GM23248 (cell line): ENCODE results near the gene ATP9A. TPM values are rescaled to one million over a fixed set of nuclear protein-coding genes. Genes with fewer than 3 reads are reported as not detected.
"Not testable (repeated sequence)": the region's sequence is repeated elsewhere in the genome, so short reads cannot be mapped to it uniquely, and the experiment has no call there.

Experiments
- DNase-seq: peaks from one replicate; pipeline ENCODE4 v3.0.0-alpha.2; 2015
- H2AFZ ChIP-seq: fragments of 200-600 bp; sonication (generic); 2 replicates; pipeline ENCODE4 v1.6.1; 2016; ENCODE audit warnings: antibody characterized with exemption
- H3F3A ChIP-seq: fragments of 200-600 bp; sonication (generic); 2 replicates; pipeline ENCODE4 v1.6.1; 2016; ENCODE audit warnings: mild to moderate bottlenecking, antibody characterized with exemption, mixed run types; ENCODE audit not compliant: insufficient read depth
- H3K27ac ChIP-seq: fragments of 200-600 bp; sonication (generic); 2 replicates; pipeline ENCODE4 v1.5.1; 2016; ENCODE audit warnings: mild to moderate bottlenecking
- H3K27me3 ChIP-seq: fragments of 200-600 bp; sonication (generic); replicated peaks from 2 replicates; pipeline ENCODE4 v1.6.1; 2016; ENCODE audit warnings: mild to moderate bottlenecking; ENCODE audit not compliant: insufficient read depth
- H3K36me3 ChIP-seq: fragments of 200-600 bp; sonication (generic); 2 replicates; pipeline ENCODE4 v1.6.1; 2016; ENCODE audit warnings: low read depth, mild to moderate bottlenecking
- H3K4me1 ChIP-seq: fragments of 200-600 bp; sonication (generic); 2 replicates; pipeline ENCODE4 v1.6.1; 2016; ENCODE audit warnings: mild to moderate bottlenecking; ENCODE audit not compliant: insufficient read depth
- H3K4me2 ChIP-seq: fragments of 200-600 bp; sonication (generic); one replicate; pipeline ENCODE4 v1.6.1; 2016; ENCODE audit warnings: mild to moderate bottlenecking; ENCODE audit not compliant: unreplicated experiment
- H3K4me3 ChIP-seq: fragments of 200-600 bp; sonication (generic); 2 replicates; pipeline ENCODE4 v1.5.1; 2016; ENCODE audit warnings: mild to moderate bottlenecking
- H3K79me2 ChIP-seq: fragments of 200-600 bp; sonication (generic); 2 replicates; pipeline ENCODE4 v1.6.1; 2016; ENCODE audit warnings: mild to moderate bottlenecking; ENCODE audit not compliant: insufficient read depth
- H3K9ac ChIP-seq: fragments of 200-600 bp; sonication (generic); 2 replicates; pipeline ENCODE4 v1.6.1; 2016; ENCODE audit warnings: mild to moderate bottlenecking
- H3K9me2 ChIP-seq: fragments of 200-600 bp; sonication (generic); 2 replicates; pipeline ENCODE4 v1.6.1; 2016; ENCODE audit warnings: mixed run types, mild to moderate bottlenecking, moderate library complexity; ENCODE audit not compliant: insufficient read depth
- H3K9me3 ChIP-seq: fragments of 200-600 bp; sonication (generic); one replicate; pipeline ENCODE4 v1.6.1; 2017; ENCODE audit warnings: low read depth
- H4K20me1 ChIP-seq: fragments of 200-600 bp; sonication (generic); 2 replicates; pipeline ENCODE4 v1.6.0; 2016; ENCODE audit not compliant: insufficient read depth
- EZH2 ChIP-seq: fragments of 200-600 bp; sonication (generic); IDR thresholded peaks from 2 replicates; pipeline ENCODE4 v1.6.1; 2018; ENCODE audit warnings: antibody characterized with exemption, mild to moderate bottlenecking; ENCODE audit not compliant: insufficient read depth, poor library complexity, severe bottlenecking
- EZH2phosphoT487 ChIP-seq: fragments of 200-600 bp; sonication (generic); IDR thresholded peaks from 2 replicates; pipeline ENCODE4 v1.6.1; 2018; ENCODE audit warnings: antibody characterized with exemption, moderate library complexity, mild to moderate bottlenecking, low read depth; ENCODE audit not compliant: insufficient read depth
- WGBS, 2 experiments: methylation state at CpG; one replicate each; pipeline ENCODE4 v1.1.6; 2015 to 2017; ENCODE audit warnings: low lambda C conversion rate in 2 of 2, low coverage in 1 of 2; ENCODE audit errors: missing lambda C conversion rate in 2 of 2; 5-methylcytosine and 5-hydroxymethylcytosine counted together
- in situ Hi-C: fragments of 300-500 bp; cut with MboI; formaldehyde crosslinking; loops from 2 replicates; pipeline ENCODE4 v1.15.0; 2020
- polyA plus RNA-seq: library from polyadenylated mRNA; unstranded; fragments of >200 nt; fragmentation: Nextera tagmentation; extraction: Ambion mirVana; gene quantifications from 2 replicates; pipeline ENCODE4 v1.2.1, GENCODE V29; 2016
- total RNA-seq: library from RNA; depleted of rRNA; stranded (reverse); fragments of >200 nt; shearing (Covaris generic); gene quantifications from 2 replicates; pipeline ENCODE4 v1.2.3, GENCODE V29; 2014

The ATP9A gene
- total and polyA plus RNA-seq, 2 experiments from 2014 or later = 6.9 to 15.9 TPM

DNA sequence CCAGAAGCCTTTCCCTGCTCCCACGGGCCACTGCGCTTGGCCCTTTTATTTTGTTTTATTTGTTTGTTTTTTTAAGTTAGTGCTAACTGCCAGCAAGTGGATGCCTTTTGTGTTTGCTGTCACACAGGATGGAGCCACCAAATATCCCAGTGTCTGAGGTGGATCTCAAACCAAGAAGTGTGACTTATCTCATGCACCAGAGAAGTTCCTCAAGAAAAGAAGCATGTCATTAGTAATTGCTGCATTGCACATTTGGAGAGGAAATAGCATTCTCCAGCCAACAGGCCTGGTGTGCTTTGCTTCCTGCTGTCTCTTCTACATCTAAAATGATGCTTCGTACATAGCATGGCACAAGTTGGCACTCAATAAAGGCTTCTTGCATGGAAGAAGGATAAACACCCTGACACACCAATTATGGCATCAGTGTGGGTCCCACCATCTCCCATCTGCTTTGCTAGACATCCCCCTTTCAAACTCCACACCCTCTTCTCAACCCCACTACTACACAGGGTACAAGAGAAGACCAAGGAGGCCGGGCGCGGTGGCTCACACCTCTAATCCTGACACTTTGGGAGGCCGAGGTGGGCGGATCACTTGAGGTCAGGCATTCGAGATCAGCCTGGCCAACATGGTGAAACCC is 1.9 kb upstream of the ATP9A start:
- WGBS, 2 experiments = 92 to 96% methylated on average over 9 of the region's 9 CpGs
- Histone ChIP-seq H3K4me3 (no peak overlapping the region), H3K9me2 (no peaks in the 10 kb centered on the region), H3K4me1 (no peaks in the 10 kb centered on the region), H3K9ac (no peak overlapping the region), H3K4me2 (no peak overlapping the region), H3K9me3 (no peaks in the 10 kb centered on the region), H3F3A (peaks cover 25% of the 10 kb centered on the region), H3K36me3 (no peaks in the 10 kb centered on the region), H3K27me3 (no peaks in the 10 kb centered on the region), H3K27ac (no peak overlapping the region), H3K79me2 (no peaks in the 10 kb centered on the region), H4K20me1 (no peaks in the 10 kb centered on the region), H2AFZ (no peak overlapping the region)
- in situ Hi-C loops = loop anchor here (10.0 kb wide), 3 partner anchors 65 to 315 kb away; no protein-coding TSS in a partner anchor
- TF ChIP-seq EZH2 = no peak
- no peak for TF ChIP-seq EZH2phosphoT487
- DNase-seq = peak; percentile 29

- DNase-seq = peak; percentile 20
- in situ Hi-C loops = no loop called here
- no peaks in the 10 kb centered on the region for H3K9me3 ChIP-seq
- no peak overlapping the region; the same call in 1 of the 2 replicates for H3K4me3 ChIP-seq
- no peaks in the 10 kb centered on the region for H3K36me3 ChIP-seq
- peaks cover 25% of the 10 kb centered on the region for H3F3A ChIP-seq
- H4K20me1 ChIP-seq = no peaks in the 10 kb centered on the region
- no peaks in the 10 kb centered on the region for H3K4me1 ChIP-seq
- no peak overlapping the region for H3K27ac ChIP-seq
- no peak overlapping the region for H3K4me2 ChIP-seq
- no peaks in the 10 kb centered on the region for H3K27me3 ChIP-seq
- no peak overlapping the region for H3K9ac ChIP-seq
- TF ChIP-seq EZH2 (no peak), EZH2phosphoT487 (no peak)
- H3K79me2 ChIP-seq = peaks cover 10% of the 10 kb centered on the region
- H2AFZ ChIP-seq = no peak overlapping the region
- WGBS, 2 experiments = 29 to 43% methylated on average over 11 to 16 of the region's 16 CpGs
- H3K9me2 ChIP-seq = no peaks in the 10 kb centered on the region
These were observed 748 bp upstream of the ATP9A start for GRCh38 chr20:51768759-51769517.

DNA sequence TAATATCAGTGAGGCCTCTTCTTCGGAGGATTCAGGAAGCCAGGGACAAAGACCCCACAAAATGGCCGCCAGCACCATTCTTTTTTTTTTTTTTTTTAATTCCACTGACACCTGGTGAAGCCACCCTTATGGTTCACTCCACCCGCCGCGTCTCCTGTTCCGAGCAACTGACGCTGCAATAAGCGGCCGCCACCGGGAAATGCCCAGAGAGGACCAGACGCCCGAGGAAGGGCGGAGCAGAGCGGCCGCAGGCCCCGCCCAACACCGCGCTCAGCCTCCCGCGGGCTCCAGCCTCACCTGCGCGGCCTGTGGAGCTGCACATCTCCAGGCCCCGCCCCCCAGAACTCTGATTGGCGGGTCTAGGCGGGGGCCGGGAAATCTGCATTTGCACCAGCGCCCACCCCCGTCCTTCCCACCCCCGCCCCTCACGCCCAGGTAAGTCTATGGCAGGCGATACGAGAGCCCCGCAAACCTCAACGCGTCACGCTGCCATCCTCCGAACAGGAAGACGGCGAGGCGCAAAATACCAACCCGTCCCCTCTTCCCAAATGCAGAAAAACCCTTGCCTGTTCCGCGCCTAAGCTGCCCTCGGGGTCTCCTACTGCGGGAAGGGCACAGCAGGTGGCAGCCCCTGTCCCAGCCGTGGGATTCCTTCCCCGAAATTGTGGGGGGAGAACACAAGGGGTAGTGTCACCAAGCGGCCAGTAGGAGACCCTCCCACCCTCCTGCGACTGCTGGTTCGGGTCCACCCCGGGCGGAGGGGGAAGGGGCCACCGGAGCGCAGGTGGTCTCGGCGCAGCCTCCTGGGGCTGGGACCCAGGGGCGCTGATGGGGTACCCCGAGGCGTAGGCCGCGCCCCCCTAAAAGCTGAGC is 960 bp downstream of the ATP9A start:
- Histone ChIP-seq H3K79me2 (peaks cover 16% of the 10 kb centered on the region), H3K4me1 (no peaks in the 10 kb centered on the region), H2AFZ (peak overlapping the region; percentile 92), H3K27ac (no peak overlapping the region), H3K27me3 (no peaks in the 10 kb centered on the region), H3K4me3 (peak overlapping the region; percentile 82), H3K9me2 (no peaks in the 10 kb centered on the region), H3K9me3 (no peaks in the 10 kb centered on the region), H3F3A (peaks cover 25% of the 10 kb centered on the region), H3K36me3 (no peaks in the 10 kb centered on the region), H3K4me2 (peak overlapping the region; percentile 99), H3K9ac (peak overlapping the region; percentile 85), H4K20me1 (no peaks in the 10 kb centered on the region)
- 4 to 5% methylated on average over 53 to 61 of the region's 61 CpGs for WGBS, 2 experiments
- DNase-seq = peak; percentile 61
- TF ChIP-seq EZH2 (no peak), EZH2phosphoT487 (no peak)
- in situ Hi-C loops = no loop called here

- H4K20me1 ChIP-seq, H3K27me3 ChIP-seq, H2AFZ ChIP-seq, H3K36me3 ChIP-seq, H3K4me1 ChIP-seq, H3K9me3 ChIP-seq, H3K9ac ChIP-seq, H3K4me2 ChIP-seq, H3K4me3 ChIP-seq, H3K9me2 ChIP-seq, DNase-seq, in situ Hi-C loops, H3K27ac ChIP-seq: not testable (repeated sequence)
- 91 to 93% methylated on average over 10 of the region's 10 CpGs for WGBS, 2 experiments
- peaks cover 32% of the 10 kb centered on the region for H3K79me2 ChIP-seq
- peaks cover 25% of the 10 kb centered on the region for H3F3A ChIP-seq
These were observed 2.8 kb downstream of the ATP9A start for GRCh38 chr20:51765381-51765780.
